ENCODE data around the gene ARID1B.

ARID1B gene

GRCh38 chr6:157205473-157206358, 428.5 kb downstream of the ARID1B start:
- H3K4me3 ChIP-seq (ENCODE audit: control insufficient read depth in 1 of 7, extremely low read depth in 1 of 7, insufficient read depth in 4 of 7, low read depth in 2 of 7, low read length in 6 of 7) = no peak overlapping the region
- ChIA-PET CTCF (interaction anchor here (0.8 to 1.6 kb wide), 4 partner anchors 11 to 76 kb away, joined by 3 to 4 read pairs (median 3); no protein-coding TSS in a partner anchor), POLR2A (no interaction called here)
- no peak for DNase-seq
- WGBS (ENCODE audit: insufficient coverage) = 92% methylated on average over 7 of the region's 11 CpGs
- no peaks in the 10 kb centered on the region for H3K4me1 ChIP-seq (ENCODE audit: control extremely low read depth in 1 of 4, control insufficient read depth in 4 of 4, insufficient read depth in 4 of 4, low read length in 3 of 4)
- no peaks in the 10 kb centered on the region for H3K9me3 ChIP-seq (ENCODE audit: control extremely low read depth in 1 of 5, control insufficient read depth in 4 of 5, insufficient read depth in 2 of 5, low read depth in 1 of 5, low read length in 4 of 5)
- H3K36me3 ChIP-seq (ENCODE audit: control insufficient read depth in 4 of 4, insufficient read depth in 4 of 4, low read length in 3 of 4) = peaks cover 31 to 83% (median 57%) of the 10 kb centered on the region in 4 experiments
- no peaks in the 10 kb centered on the region for H3K27me3 ChIP-seq (replicated peaks in 2 of 5; ENCODE audit: control insufficient read depth in 4 of 5, insufficient read depth in 5 of 5, low read length in 4 of 5)
- no peak overlapping the region for H3K27ac ChIP-seq (ENCODE audit: insufficient read depth in 1 of 2, low read depth in 1 of 2, low read length in 2 of 2, poor library complexity in 1 of 2, severe bottlenecking in 2 of 2)

GRCh38 chr6:157206359-157206815, 429.2 kb downstream of the ARID1B start:
- ChIA-PET POLR2A (no interaction called here), CTCF (interaction anchor here (1.2 kb wide), 1 partner anchor 68 kb away, joined by 3 read pairs; no protein-coding TSS in a partner anchor)
- Histone ChIP-seq H3K9me3 (ENCODE audit: control extremely low read depth in 1 of 5, control insufficient read depth in 4 of 5, insufficient read depth in 2 of 5, low read depth in 1 of 5, low read length in 4 of 5) (no peaks in the 10 kb centered on the region), H3K27ac (ENCODE audit: insufficient read depth in 1 of 2, low read depth in 1 of 2, low read length in 2 of 2, poor library complexity in 1 of 2, severe bottlenecking in 2 of 2) (no peak overlapping the region), H3K4me1 (ENCODE audit: control extremely low read depth in 1 of 4, control insufficient read depth in 4 of 4, insufficient read depth in 4 of 4, low read length in 3 of 4) (no peaks in the 10 kb centered on the region), H3K27me3 (replicated peaks in 2 of 5; ENCODE audit: control insufficient read depth in 4 of 5, insufficient read depth in 5 of 5, low read length in 4 of 5) (no peaks in the 10 kb centered on the region), H3K36me3 (ENCODE audit: control insufficient read depth in 4 of 4, insufficient read depth in 4 of 4, low read length in 3 of 4) (peaks cover 31 to 76% (median 51%) of the 10 kb centered on the region in 4 experiments), H3K4me3 (ENCODE audit: control insufficient read depth in 1 of 7, extremely low read depth in 1 of 7, insufficient read depth in 4 of 7, low read depth in 2 of 7, low read length in 6 of 7) (no peak overlapping the region)
- no peak for DNase-seq
- 98% methylated on average over 21 of the region's 23 CpGs for WGBS (ENCODE audit: insufficient coverage)

DNA sequence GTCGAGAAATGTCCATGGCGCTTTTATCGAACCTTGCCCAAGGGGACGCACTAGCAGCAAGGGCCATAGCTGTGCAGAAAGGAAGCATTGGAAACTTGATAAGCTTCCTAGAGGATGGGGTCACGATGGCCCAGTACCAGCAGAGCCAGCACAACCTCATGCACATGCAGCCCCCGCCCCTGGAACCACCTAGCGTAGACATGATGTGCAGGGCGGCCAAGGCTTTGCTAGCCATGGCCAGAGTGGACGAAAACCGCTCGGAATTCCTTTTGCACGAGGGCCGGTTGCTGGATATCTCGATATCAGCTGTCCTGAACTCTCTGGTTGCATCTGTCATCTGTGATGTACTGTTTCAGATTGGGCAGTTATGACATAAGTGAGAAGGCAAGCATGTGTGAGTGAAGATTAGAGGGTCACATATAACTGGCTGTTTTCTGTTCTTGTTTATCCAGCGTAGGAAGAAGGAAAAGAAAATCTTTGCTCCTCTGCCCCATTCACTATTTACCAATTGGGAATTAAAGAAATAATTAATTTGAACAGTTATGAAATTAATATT, 430.4 kb downstream of the ARID1B start:
- WGBS (ENCODE audit: insufficient coverage) = 98% methylated on average over 14 of the region's 15 CpGs
- CTCF ChIA-PET = interaction anchor here (1.1 to 1.2 kb wide), 2 partner anchors 29 to 67 kb away, joined by 3 read pairs; no protein-coding TSS in a partner anchor
- H3K27me3 ChIP-seq (replicated peaks in 2 of 5; ENCODE audit: control insufficient read depth in 4 of 5, insufficient read depth in 5 of 5, low read length in 4 of 5) = no peaks in the 10 kb centered on the region
- H3K27ac ChIP-seq (ENCODE audit: insufficient read depth in 1 of 2, low read depth in 1 of 2, low read length in 2 of 2, poor library complexity in 1 of 2, severe bottlenecking in 2 of 2) = no peak overlapping the region
- no peaks in the 10 kb centered on the region for H3K9me3 ChIP-seq (ENCODE audit: control extremely low read depth in 1 of 5, control insufficient read depth in 4 of 5, insufficient read depth in 2 of 5, low read depth in 1 of 5, low read length in 4 of 5)
- H3K36me3 ChIP-seq (ENCODE audit: control insufficient read depth in 4 of 4, insufficient read depth in 4 of 4, low read length in 3 of 4) = peaks cover 29 to 65% (median 44%) of the 10 kb centered on the region in 4 experiments
- H3K4me3 ChIP-seq (ENCODE audit: control insufficient read depth in 1 of 7, extremely low read depth in 1 of 7, insufficient read depth in 4 of 7, low read depth in 2 of 7, low read length in 6 of 7) = no peak overlapping the region
- DNase-seq = no peak
- H3K4me1 ChIP-seq (ENCODE audit: control extremely low read depth in 1 of 4, control insufficient read depth in 4 of 4, insufficient read depth in 4 of 4, low read length in 3 of 4) = no peaks in the 10 kb centered on the region
- POLR2A ChIA-PET = no interaction called here

GRCh38 chr6:157209865-157210530, 432.8 kb downstream of the ARID1B start:
- H3K27me3 ChIP-seq (replicated peaks in 2 of 5; ENCODE audit: control insufficient read depth in 4 of 5, insufficient read depth in 5 of 5, low read length in 4 of 5) = no peaks in the 10 kb centered on the region
- H3K4me1 ChIP-seq (ENCODE audit: control extremely low read depth in 1 of 4, control insufficient read depth in 4 of 4, insufficient read depth in 4 of 4, low read length in 3 of 4) = no peaks in the 10 kb centered on the region
- no peak overlapping the region for H3K27ac ChIP-seq (ENCODE audit: insufficient read depth in 1 of 2, low read depth in 1 of 2, low read length in 2 of 2, poor library complexity in 1 of 2, severe bottlenecking in 2 of 2)
- H3K4me3 ChIP-seq (ENCODE audit: control insufficient read depth in 1 of 7, extremely low read depth in 1 of 7, insufficient read depth in 4 of 7, low read depth in 2 of 7, low read length in 6 of 7) = no peak overlapping the region
- no peaks in the 10 kb centered on the region for H3K9me3 ChIP-seq (ENCODE audit: control extremely low read depth in 1 of 5, control insufficient read depth in 4 of 5, insufficient read depth in 2 of 5, low read depth in 1 of 5, low read length in 4 of 5)
- ChIA-PET CTCF (no interaction called here), POLR2A (no interaction called here)
- WGBS (ENCODE audit: insufficient coverage) = 100% methylated on average over 2 of the region's 10 CpGs
- H3K36me3 ChIP-seq (ENCODE audit: control insufficient read depth in 4 of 4, insufficient read depth in 4 of 4, low read length in 3 of 4) = peaks cover 22 to 44% (median 29%) of the 10 kb centered on the region in 4 experiments
- no peak for DNase-seq

DNA sequence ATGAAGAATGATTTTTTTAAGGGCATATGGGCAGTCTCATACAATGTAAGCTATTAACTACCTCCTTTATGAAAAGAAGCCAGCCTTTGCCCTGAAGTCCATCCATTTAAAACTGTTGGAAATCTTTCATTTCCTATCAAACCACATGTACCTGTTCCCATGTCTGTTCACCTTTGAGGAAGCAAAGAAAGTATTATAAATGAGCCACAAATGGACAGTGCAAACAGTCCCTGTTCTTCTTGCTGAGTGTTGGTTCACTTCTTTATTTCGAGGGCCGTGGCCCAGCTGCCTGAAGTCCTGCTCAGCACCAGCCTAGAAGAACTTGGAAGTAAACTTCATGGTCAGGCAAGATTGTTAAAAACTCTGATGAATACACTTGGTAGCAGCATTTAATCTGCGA, 433.8 kb downstream of the ARID1B start:
- no peak for DNase-seq
- Histone ChIP-seq H3K27ac (ENCODE audit: insufficient read depth in 1 of 2, low read depth in 1 of 2, low read length in 2 of 2, poor library complexity in 1 of 2, severe bottlenecking in 2 of 2) (no peak overlapping the region), H3K4me3 (ENCODE audit: control insufficient read depth in 1 of 7, extremely low read depth in 1 of 7, insufficient read depth in 4 of 7, low read depth in 2 of 7, low read length in 6 of 7) (no peak overlapping the region), H3K9me3 (ENCODE audit: control extremely low read depth in 1 of 5, control insufficient read depth in 4 of 5, insufficient read depth in 2 of 5, low read depth in 1 of 5, low read length in 4 of 5) (no peaks in the 10 kb centered on the region), H3K36me3 (ENCODE audit: control insufficient read depth in 4 of 4, insufficient read depth in 4 of 4, low read length in 3 of 4) (peaks cover 20 to 37% (median 23%) of the 10 kb centered on the region in 4 experiments), H3K4me1 (ENCODE audit: control extremely low read depth in 1 of 4, control insufficient read depth in 4 of 4, insufficient read depth in 4 of 4, low read length in 3 of 4) (no peaks in the 10 kb centered on the region), H3K27me3 (replicated peaks in 2 of 5; ENCODE audit: control insufficient read depth in 4 of 5, insufficient read depth in 5 of 5, low read length in 4 of 5) (no peaks in the 10 kb centered on the region)
- WGBS (ENCODE audit: insufficient coverage) = 98% methylated on average over 3 of the region's 3 CpGs
- ChIA-PET POLR2A (interaction anchor here (0.6 to 1.3 kb wide), 3 partner anchors 12 to 1891 kb away, joined by 3 to 6 read pairs (median 5); no protein-coding TSS in a partner anchor), CTCF (interaction anchor here (0.5 to 1.8 kb wide), 3 partner anchors 12 to 1615 kb away, joined by 3 to 6 read pairs (median 3); no protein-coding TSS in a partner anchor)

DNA sequence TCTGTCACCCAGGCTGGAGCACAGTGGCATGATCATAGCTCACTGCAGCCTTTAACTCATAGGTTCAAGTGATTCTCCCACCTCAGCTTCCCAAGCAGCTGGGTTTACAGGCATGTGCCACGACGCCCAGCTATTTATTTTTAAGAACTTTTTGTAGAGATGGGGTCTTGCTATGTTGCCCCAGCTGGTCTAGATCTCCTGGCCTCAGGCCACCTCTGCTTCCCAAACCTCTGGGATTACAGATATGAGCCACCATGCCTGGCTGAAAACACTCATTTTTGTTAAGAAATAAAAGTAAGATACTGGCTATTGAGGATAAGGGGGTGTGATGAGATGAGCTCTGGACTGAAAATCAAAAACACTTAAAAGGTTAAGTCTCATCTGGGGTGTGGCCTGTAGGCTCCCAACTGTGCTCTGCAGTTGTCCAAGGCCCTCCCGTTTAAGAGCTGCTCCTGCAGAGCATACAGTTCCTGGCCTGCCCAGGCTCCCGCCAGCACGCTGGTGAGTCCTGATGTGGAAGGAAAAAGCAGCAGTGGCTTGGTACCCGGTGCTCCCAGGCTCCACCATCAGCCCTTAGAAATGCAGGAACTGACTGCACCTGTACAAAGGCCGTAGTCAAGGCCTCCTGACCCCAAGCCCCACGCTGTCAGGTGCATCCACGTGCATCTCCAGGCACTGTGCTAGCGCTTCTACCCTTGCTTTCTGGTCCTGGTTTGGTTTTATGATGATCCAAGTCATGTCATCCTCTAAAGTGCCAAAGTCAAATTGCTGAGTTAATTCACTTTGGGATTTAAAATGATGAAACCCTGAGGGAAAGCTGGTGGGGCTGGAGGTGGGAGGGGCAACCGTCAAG, 434.7 kb downstream of the ARID1B start:
- H3K27ac ChIP-seq (ENCODE audit: insufficient read depth in 1 of 2, low read depth in 1 of 2, low read length in 2 of 2, poor library complexity in 1 of 2, severe bottlenecking in 2 of 2) = no peak overlapping the region
- no peaks in the 10 kb centered on the region for H3K4me1 ChIP-seq (ENCODE audit: control extremely low read depth in 1 of 4, control insufficient read depth in 4 of 4, insufficient read depth in 4 of 4, low read length in 3 of 4)
- ChIA-PET CTCF (interaction anchor here (0.8 to 1.8 kb wide), 5 partner anchors 11 to 175 kb away, joined by 3 to 6 read pairs (median 3); no protein-coding TSS in a partner anchor), POLR2A (interaction anchor here (1.3 kb wide), 1 partner anchor 11 kb away, joined by 5 read pairs; no protein-coding TSS in a partner anchor)
- 87% methylated on average over 9 of the region's 11 CpGs for WGBS (ENCODE audit: insufficient coverage)
- no peaks in the 10 kb centered on the region for H3K9me3 ChIP-seq (ENCODE audit: control extremely low read depth in 1 of 5, control insufficient read depth in 4 of 5, insufficient read depth in 2 of 5, low read depth in 1 of 5, low read length in 4 of 5)
- H3K27me3 ChIP-seq (replicated peaks in 2 of 5; ENCODE audit: control insufficient read depth in 4 of 5, insufficient read depth in 5 of 5, low read length in 4 of 5) = no peaks in the 10 kb centered on the region
- no peak for DNase-seq
- H3K36me3 ChIP-seq (ENCODE audit: control insufficient read depth in 4 of 4, insufficient read depth in 4 of 4, low read length in 3 of 4) = peaks cover 12 to 28% (median 16%) of the 10 kb centered on the region in 4 experiments
- no peak overlapping the region for H3K4me3 ChIP-seq (ENCODE audit: control insufficient read depth in 1 of 7, extremely low read depth in 1 of 7, insufficient read depth in 4 of 7, low read depth in 2 of 7, low read length in 6 of 7)
